Activated naive CD8-positive, alpha-beta T cell treated with anti-CD3 and anti-CD28 coated beads, Interleukin-2, amount 10 ng/mL, durations not matched to agents 7 days and 5 days (primary cell): Measurements from ENCODE around the gene UBTD2. TPM values are rescaled to one million over a fixed set of nuclear protein-coding genes. Genes with fewer than 3 reads are reported as not detected.

ENCODE experiments used
- ATAC-seq: fragments of 150-1000 bp; cut with Tn5 transposase; one replicate; pipeline ENCODE4 v1.10.0; 2021; ENCODE audit warnings: low read depth, moderate library complexity
- POLR2A ChIA-PET: fragments of 350-600 bp; sonication (Branson Sonifier 250); formaldehyde crosslinking; loops from one replicate; lab custom pipeline; 2021; ENCODE audit warnings: antibody characterized with exemption; lab: Charles Lee
- DNase-seq: peaks from one replicate; pipeline ENCODE4 v3.0.0; 2021
- H3K27ac Mint-ChIP-seq: one replicate; pipeline ENCODE4 v1.8.0; 2022; ENCODE audit warnings: mild to moderate bottlenecking, mixed read lengths
- H3K27me3 Mint-ChIP-seq: one replicate; pipeline ENCODE4 v1.8.0; 2022; ENCODE audit warnings: mild to moderate bottlenecking, moderate library complexity, mixed read lengths
- H3K36me3 Mint-ChIP-seq: one replicate; pipeline ENCODE4 v1.8.0; 2021; ENCODE audit warnings: mild to moderate bottlenecking, mixed read lengths
- H3K4me1 Mint-ChIP-seq: one replicate; pipeline ENCODE4 v1.8.0; 2021; ENCODE audit warnings: mixed read lengths
- H3K4me3 Mint-ChIP-seq: one replicate; pipeline ENCODE4 v1.8.0; 2022; ENCODE audit warnings: mild to moderate bottlenecking, moderate library complexity, mixed read lengths
- H3K9me3 Mint-ChIP-seq: one replicate; pipeline ENCODE4 v1.8.0; 2021; ENCODE audit warnings: mixed read lengths
- total RNA-seq, 2 experiments: library from RNA; stranded (reverse); gene quantifications; one replicate each; pipeline ENCODE4 v1.2.3, GENCODE V29; 2021

The UBTD2 gene
- total RNA-seq, 2 experiments from 2014 or later: 7.2 to 7.6 TPM

- H3K36me3 Mint-ChIP-seq: peaks cover 3% of the 10 kb centered on the region
- H3K4me1 Mint-ChIP-seq: peaks cover 16% of the 10 kb centered on the region
- H3K9me3 Mint-ChIP-seq: no peaks in the 10 kb centered on the region
- H3K27ac Mint-ChIP-seq: peak overlapping the region; percentile 71
- peaks cover 13% of the 10 kb centered on the region for H3K27me3 Mint-ChIP-seq
- POLR2A ChIA-PET: interaction anchor here (1.1 to 1.6 kb wide), 5 partner anchors 9 to 277 kb away, joined by 3 to 7 read pairs (median 5); no protein-coding TSS in a partner anchor
- ATAC-seq (peak; percentile 91), DNase-seq (peak; percentile 90)
- peak overlapping the region; percentile 82 for H3K4me3 Mint-ChIP-seq
These were observed 472 bp upstream of the UBTD2 start for GRCh38 chr5:172283862-172284610.

DNA sequence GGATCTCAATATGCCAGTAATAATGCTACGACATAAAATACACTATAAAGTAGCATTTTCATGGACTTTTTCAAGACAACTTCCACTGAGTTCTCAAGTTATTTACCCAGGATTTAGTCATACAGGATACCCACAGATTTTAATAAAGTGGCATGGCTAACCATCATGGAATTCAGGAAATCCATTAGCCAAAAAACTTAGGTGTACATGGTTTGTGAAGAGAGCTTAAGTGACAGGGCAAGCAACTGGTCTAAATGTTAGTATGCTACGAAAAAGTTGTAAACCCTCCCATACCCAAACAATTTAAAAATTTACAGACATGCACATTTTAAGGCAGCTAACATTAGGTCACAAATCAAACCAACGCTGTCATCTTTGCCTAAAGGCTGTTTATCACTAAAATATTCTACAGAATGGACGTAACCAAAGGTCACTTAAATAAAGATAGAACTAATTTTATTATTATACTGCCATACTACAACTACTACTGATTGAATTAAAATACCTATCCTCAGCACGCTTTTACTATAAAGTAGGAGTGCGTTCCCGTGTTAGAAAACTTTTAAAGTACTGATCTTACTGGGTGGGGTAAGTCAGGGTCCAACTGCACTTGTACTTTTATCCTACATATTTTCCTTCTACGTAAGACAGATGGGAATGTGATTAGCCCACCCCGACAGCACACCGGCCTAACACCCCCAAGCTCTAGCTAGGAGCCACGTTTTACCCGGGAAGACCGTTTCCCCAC lies 1.1 kb downstream of the UBTD2 start:
- POLR2A ChIA-PET: interaction anchor here (1.0 to 1.6 kb wide), 6 partner anchors 11 to 275 kb away, joined by 3 to 7 read pairs (median 4); no protein-coding TSS in a partner anchor
- no peaks in the 10 kb centered on the region for H3K9me3 Mint-ChIP-seq
- H3K4me1 Mint-ChIP-seq: peaks cover 16% of the 10 kb centered on the region
- DNase-seq (no peak), ATAC-seq (no peak)
- peak overlapping the region; percentile 77 for H3K27ac Mint-ChIP-seq
- peaks cover 13% of the 10 kb centered on the region for H3K36me3 Mint-ChIP-seq
- peak overlapping the region; percentile 91 for H3K4me3 Mint-ChIP-seq
- H3K27me3 Mint-ChIP-seq: peaks cover 13% of the 10 kb centered on the region

DNA sequence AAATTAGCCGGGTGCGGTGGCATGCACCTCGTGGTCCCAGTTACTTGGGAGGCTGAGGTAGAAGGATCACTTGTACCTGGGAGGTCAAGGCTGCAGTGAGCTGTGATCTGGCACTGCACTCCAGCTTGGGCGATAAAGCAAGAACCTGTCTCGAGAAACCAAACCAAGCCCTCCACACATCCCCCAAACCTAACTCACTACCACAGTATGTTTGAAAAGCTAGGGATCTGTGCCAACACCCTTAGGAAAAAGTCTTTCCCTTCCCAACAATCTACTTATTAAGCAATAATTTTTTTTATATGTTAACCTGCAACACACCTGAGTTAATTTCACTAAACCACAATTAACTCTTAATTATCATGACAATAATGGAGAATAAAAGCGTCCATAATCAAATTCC lies 2.2 kb downstream of the UBTD2 start:
- no peak overlapping the region for H3K4me3 Mint-ChIP-seq
- H3K36me3 Mint-ChIP-seq: peaks cover 20% of the 10 kb centered on the region
- H3K27me3 Mint-ChIP-seq: peaks cover 13% of the 10 kb centered on the region
- POLR2A ChIA-PET: no interaction called here
- no peaks in the 10 kb centered on the region for H3K9me3 Mint-ChIP-seq
- DNase-seq (no peak), ATAC-seq (no peak)
- H3K4me1 Mint-ChIP-seq: peaks cover 16% of the 10 kb centered on the region
- no peak overlapping the region for H3K27ac Mint-ChIP-seq

GRCh38 chr5:172280929-172281328 lies 2.6 kb downstream of the UBTD2 start:
- H3K27ac Mint-ChIP-seq: no peak overlapping the region

DNA sequence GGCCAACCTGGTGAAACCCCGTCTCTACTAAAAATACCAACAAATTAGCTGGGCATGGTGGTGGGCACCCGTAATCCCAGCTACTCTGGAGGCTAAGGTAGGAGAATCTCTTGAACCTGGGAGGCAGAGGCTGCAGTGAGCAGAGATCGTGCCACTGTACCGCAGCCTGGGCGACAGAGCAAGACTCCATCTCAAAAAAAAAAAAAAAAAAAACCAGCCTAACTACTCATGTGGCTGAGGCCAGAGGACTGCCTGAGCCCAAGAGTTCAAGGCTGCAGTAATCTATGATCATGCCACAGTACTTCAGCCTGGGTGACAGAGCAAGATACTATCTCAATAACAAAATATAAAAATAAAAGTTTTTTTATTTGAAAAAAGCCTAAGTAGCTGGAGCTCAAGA lies 3.2 kb downstream of the UBTD2 start:
- H3K27ac Mint-ChIP-seq: no peak overlapping the region
- ATAC-seq (no peak), DNase-seq (no peak)
- no peak overlapping the region for H3K4me3 Mint-ChIP-seq
- POLR2A ChIA-PET: interaction anchor here (0.7 kb wide), 1 partner anchor 273 kb away, joined by 3 read pairs; the partner anchor contains the start of gene FBXW11
- peaks cover 23% of the 10 kb centered on the region for H3K4me1 Mint-ChIP-seq
- no peaks in the 10 kb centered on the region for H3K9me3 Mint-ChIP-seq
- peaks cover 27% of the 10 kb centered on the region for H3K36me3 Mint-ChIP-seq
- H3K27me3 Mint-ChIP-seq: peaks cover 4% of the 10 kb centered on the region

More at GRCh38 chr5:172280929-172281328, 2.6 kb downstream of the UBTD2 start:
- Mint-ChIP-seq H3K36me3 (peaks cover 22% of the 10 kb centered on the region), H3K9me3 (no peaks in the 10 kb centered on the region), H3K4me1 (peaks cover 18% of the 10 kb centered on the region), H3K4me3 (no peak overlapping the region), H3K27me3 (peaks cover 10% of the 10 kb centered on the region)
- POLR2A ChIA-PET: no interaction called here
- ATAC-seq (no peak), DNase-seq (no peak)

- H3K9me3 Mint-ChIP-seq: no peaks in the 10 kb centered on the region
These were observed 5.2 kb downstream of the UBTD2 start for GRCh38 chr5:172278356-172278755.

DNA sequence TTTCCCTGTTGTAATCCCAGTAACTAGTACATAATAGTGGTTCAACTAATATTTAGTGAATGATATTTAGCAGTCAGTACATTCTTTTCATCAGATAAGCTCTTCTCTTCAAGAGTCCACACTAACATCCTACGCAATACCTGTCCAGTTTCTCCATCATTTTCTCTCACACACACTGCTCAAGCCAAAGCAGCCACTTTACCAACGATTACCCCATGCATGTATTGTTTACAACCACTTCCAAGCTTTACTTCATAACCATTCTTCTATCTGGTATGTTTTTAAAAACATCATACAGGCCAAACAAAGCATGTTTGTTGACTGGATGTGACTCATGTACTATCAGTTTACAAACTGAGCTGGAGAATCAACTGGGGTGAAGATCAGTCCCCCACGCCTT lies 7.3 kb downstream of the UBTD2 start:
- Mint-ChIP-seq H3K36me3 (peaks cover 35% of the 10 kb centered on the region), H3K9me3 (no peaks in the 10 kb centered on the region), H3K27ac (no peak overlapping the region), H3K4me1 (peaks cover 15% of the 10 kb centered on the region), H3K4me3 (no peak overlapping the region), H3K27me3 (no peaks in the 10 kb centered on the region)
- POLR2A ChIA-PET: no interaction called here
- ATAC-seq (no peak), DNase-seq (no peak)

More at GRCh38 chr5:172278356-172278755, 5.2 kb downstream of the UBTD2 start:
- no peak overlapping the region for H3K4me3 Mint-ChIP-seq
- no peak for ATAC-seq
- DNase-seq: no peak
- H3K27me3 Mint-ChIP-seq: no peaks in the 10 kb centered on the region
- POLR2A ChIA-PET: no interaction called here
- H3K4me1 Mint-ChIP-seq: peaks cover 24% of the 10 kb centered on the region
- H3K36me3 Mint-ChIP-seq: peaks cover 36% of the 10 kb centered on the region
- H3K27ac Mint-ChIP-seq: no peak overlapping the region

DNA sequence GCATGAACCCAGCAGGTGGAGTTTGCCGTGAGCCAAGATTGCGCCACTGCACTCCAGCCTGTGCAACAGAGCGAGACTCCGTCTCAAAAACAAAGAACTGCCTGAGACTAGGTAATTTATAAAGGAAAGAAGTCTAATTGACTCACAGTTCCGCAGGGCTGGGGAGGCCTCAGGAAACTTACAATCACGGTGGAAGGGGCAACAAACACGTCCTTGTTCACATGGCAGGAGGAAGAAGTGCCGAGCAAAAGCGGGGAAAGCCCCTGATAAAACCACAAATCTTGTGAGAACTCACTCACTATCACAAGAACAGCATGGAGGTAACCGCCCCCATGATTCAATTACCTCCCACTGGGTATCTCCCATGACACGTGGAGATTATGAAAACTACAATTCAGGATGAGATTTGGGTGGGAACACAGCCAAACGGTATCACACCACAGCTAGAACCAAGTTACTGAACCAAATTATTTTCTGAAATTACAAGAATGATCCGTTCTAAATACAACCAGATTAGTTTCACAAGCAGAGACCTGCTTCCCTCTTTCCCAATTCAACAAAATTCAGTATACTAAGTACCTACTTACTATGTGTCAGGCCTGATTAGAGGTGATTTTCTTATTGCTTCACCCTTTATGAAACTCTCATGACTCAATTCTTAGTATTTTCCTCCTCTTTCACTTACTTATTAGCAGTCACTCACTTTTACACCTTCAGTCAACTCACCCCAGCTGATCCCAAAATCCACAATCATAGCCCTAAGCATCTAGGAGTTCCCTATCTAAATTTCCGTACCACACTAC lies 8.4 kb downstream of the UBTD2 start:
- Mint-ChIP-seq H3K4me3 (no peak overlapping the region), H3K9me3 (no peaks in the 10 kb centered on the region), H3K36me3 (peaks cover 38% of the 10 kb centered on the region), H3K27me3 (no peaks in the 10 kb centered on the region), H3K4me1 (peaks cover 12% of the 10 kb centered on the region), H3K27ac (no peak overlapping the region)
- POLR2A ChIA-PET: no interaction called here
- ATAC-seq (peak; percentile 47), DNase-seq (no peak)

DNA sequence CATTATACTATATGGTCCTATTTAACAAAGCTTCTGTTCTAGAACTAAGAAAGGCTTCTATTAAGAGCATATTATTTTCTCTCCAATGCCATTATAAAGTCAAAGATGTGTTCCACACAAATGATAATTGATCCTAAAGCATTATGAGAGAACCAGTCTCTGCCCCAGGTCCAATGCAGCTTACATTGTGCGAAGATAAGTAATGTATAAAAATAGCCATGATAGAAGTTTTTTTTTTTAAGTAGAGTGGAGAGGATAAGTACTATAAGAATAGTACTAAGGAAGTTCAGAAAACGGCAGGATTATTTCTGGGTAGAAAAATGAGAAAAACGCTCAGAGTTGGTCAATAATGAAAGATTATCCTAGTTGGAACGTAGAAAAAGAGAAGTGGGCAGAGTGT lies 15.6 kb downstream of the UBTD2 start:
- POLR2A ChIA-PET: no interaction called here
- Mint-ChIP-seq H3K27me3 (no peaks in the 10 kb centered on the region), H3K4me1 (peaks cover 11% of the 10 kb centered on the region), H3K36me3 (peaks cover 12% of the 10 kb centered on the region), H3K27ac (no peak overlapping the region), H3K4me3 (no peak overlapping the region), H3K9me3 (no peaks in the 10 kb centered on the region)
- ATAC-seq (no peak), DNase-seq (no peak)

- POLR2A ChIA-PET: interaction anchor here (0.7 kb wide), 1 partner anchor 87 kb away, joined by 6 read pairs; no protein-coding TSS in a partner anchor
- H3K4me1 Mint-ChIP-seq: peaks cover 11% of the 10 kb centered on the region
- no peaks in the 10 kb centered on the region for H3K9me3 Mint-ChIP-seq
- no peaks in the 10 kb centered on the region for H3K27me3 Mint-ChIP-seq
- ATAC-seq: no peak
- no peak for DNase-seq
- no peak overlapping the region for H3K4me3 Mint-ChIP-seq
- no peak overlapping the region for H3K27ac Mint-ChIP-seq
- H3K36me3 Mint-ChIP-seq: peaks cover 11% of the 10 kb centered on the region
These were observed 16.9 kb downstream of the UBTD2 start for GRCh38 chr5:172266676-172267092.

GRCh38 chr5:172266071-172266675 lies 17.4 kb downstream of the UBTD2 start:
- POLR2A ChIA-PET: interaction anchor here (0.7 kb wide), 1 partner anchor 86 kb away, joined by 6 read pairs; no protein-coding TSS in a partner anchor
- DNase-seq (no peak), ATAC-seq (no peak)
- no peak overlapping the region for H3K27ac Mint-ChIP-seq
- no peak overlapping the region for H3K4me3 Mint-ChIP-seq
- peaks cover 12% of the 10 kb centered on the region for H3K4me1 Mint-ChIP-seq
- H3K9me3 Mint-ChIP-seq: no peaks in the 10 kb centered on the region
- no peaks in the 10 kb centered on the region for H3K27me3 Mint-ChIP-seq
- H3K36me3 Mint-ChIP-seq: peaks cover 12% of the 10 kb centered on the region

DNA sequence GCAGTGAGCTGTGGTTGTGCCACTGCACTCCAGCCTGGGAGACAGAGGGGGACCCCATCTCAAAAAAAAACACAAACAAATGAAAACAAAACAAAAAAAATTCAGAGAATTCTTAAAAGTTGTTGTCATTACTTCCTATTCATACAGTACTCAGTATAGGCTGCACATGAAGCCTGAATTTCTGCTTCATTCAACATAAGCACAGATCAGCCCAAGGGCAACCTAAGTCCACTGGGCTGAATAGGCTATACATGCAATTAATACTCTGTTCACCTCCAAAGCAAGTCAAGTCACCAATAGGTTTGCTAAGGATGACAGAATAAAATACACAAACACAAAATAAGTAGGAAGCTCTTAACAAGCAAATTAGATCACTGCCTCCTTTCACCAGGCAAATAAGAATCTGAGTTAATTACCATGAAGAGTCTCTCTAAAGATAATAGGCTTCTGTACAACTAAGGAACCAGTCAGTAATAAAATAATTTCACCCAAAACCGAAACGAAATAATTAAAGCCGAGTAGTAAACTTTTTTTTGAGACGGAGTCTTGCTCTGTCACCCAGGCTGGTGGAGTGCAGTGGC lies 18.7 kb downstream of the UBTD2 start:
- Mint-ChIP-seq H3K27me3 (no peaks in the 10 kb centered on the region), H3K36me3 (peaks cover 16% of the 10 kb centered on the region), H3K4me3 (no peak overlapping the region), H3K4me1 (peaks cover 14% of the 10 kb centered on the region), H3K27ac (no peak overlapping the region), H3K9me3 (no peaks in the 10 kb centered on the region)
- ATAC-seq (no peak), DNase-seq (no peak)
- POLR2A ChIA-PET: no interaction called here
